GM18517 (cell line): ENCODE data around the gene ANXA9.
A peak's percentile ranks its signal among the peaks of the same experiment; 100 is the strongest.

ENCODE experiments used
- ATAC-seq: cut with Tn5 transposase; IDR thresholded peaks from one replicate; pipeline ENCODE4 v1.9.1; 2021; ENCODE audit warnings: mild to moderate bottlenecking, moderate library complexity; ENCODE audit not compliant: unreplicated experiment

Gene ANXA9

GRCh38 chr1:150974580-150975478 is 7.3 kb upstream of the ANXA9 start, which contains the start of gene CERS2:
CERS2 (minus strand) TSS chr1:150974835; CDS start chr1:150969090, 5,745 bp downstream.
- ATAC-seq: peak; percentile 41

DNA sequence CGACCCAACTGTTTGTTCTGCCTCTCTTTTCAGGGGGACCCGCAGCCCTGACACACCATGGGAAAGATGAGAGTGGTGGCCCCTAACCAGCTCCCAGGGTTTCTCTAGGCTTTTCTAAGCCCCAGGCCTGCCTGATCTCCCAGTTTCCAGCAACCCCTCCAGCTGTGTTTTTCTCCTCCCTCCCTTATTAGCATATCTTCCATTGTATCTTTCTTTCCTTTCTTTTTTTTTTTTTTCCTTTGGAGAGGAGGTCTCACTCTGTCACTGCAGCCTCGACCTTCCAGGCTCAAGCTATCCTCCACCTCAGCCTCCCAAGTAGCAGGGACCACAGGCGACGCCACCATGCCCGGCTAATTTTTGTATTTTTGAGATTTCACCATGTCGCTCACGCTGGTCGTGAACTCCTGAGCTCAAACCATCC is 5.7 kb upstream of the ANXA9 start:
- no peak for ATAC-seq

GRCh38 chr1:150976879-150977694 is 5.0 kb upstream of the ANXA9 start:
- ATAC-seq: no peak

GRCh38 chr1:150979092-150980056 is 2.7 kb upstream of the ANXA9 start:
- peak; percentile 57 for ATAC-seq

- no peak for ATAC-seq
These were observed 801 bp upstream of the ANXA9 start for GRCh38 chr1:150981177-150981804.

DNA sequence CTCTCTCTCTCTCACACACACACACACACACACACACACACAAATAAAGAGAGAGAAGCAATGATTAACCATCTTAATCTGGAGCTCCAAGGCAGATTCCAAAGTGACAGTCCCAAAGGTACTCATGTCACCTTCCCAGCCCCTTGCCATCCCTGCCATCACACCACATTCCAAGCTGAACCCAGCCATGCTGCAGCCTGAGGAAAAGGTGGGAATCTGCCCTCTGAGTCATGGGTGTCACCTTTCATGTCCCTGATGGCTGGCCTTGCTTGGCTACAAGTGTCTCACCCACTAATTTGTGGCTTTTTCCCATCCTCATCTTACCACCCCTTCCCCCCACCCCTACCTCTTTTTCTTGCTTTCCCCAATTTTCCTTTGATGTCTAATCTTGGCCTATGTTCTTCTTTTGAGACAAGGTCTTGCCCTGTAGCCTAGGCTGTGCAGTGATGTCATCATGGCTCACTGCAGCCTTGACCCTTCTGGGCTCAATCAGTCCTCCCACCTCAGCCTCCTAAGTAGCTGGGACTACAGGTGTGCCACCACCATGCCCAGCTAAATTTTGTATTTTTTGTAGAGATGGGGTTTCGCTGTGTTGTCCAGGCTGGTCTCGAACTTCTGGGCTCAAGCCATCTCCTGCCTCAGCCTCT is 3.2 kb downstream of the ANXA9 start:
- no peak for ATAC-seq

DNA sequence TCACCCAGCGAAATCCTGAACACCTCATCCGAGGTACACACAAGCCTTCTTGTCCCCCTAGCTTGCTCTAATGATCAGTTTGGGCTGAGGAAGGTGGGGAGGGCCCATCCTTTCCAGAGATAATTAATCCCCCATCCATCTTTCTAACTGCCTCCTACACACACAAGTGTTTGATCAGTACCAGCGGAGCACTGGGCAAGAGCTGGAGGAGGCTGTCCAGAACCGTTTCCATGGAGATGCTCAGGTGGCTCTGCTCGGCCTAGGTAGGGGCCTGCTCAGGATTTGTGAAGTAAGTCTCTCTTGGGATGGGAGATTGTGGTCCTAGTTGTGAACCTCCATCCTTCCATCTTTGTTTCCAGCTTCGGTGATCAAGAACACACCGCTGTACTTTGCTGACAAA is 5.8 kb downstream of the ANXA9 start:
- ATAC-seq: no peak

DNA sequence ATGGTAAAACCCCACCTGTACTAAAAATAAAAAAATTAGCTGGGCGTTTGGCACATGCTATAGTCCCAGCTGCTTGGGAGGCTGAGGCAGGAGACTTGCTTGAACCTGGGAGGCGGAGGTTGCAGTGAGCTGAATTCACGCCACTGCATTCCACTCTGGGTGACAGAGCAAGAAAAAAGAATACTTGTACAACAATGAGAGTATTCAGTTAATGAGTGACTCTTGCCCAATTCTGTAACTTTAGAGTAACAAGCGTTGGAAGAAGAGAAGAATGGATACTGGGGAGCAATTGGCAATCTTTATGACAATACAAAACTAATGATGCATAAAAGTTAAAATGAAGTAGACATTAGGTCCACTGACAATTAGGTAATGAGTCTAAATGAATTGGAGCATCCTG is 10.5 kb downstream of the ANXA9 start:
- ATAC-seq: no peak

DNA sequence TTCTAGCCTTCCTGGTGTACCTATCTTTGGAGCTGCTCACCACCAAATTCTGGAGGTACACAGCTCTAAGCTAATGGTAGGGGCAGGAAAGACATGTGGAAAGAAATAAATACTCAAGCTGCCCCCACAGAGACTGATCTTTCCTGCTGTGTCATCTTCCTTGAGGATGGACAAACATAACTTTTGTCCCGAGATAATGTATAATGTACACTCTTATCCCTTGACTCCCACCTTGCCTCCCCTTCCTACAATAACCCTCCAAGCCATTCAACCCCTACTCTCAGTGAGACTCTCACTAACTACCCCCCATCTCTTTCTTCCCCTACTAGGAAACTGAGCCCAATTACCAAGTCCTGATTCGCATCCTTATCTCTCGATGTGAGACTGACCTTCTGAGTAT is 12.2 kb downstream of the ANXA9 start:
- ATAC-seq: no peak

DNA sequence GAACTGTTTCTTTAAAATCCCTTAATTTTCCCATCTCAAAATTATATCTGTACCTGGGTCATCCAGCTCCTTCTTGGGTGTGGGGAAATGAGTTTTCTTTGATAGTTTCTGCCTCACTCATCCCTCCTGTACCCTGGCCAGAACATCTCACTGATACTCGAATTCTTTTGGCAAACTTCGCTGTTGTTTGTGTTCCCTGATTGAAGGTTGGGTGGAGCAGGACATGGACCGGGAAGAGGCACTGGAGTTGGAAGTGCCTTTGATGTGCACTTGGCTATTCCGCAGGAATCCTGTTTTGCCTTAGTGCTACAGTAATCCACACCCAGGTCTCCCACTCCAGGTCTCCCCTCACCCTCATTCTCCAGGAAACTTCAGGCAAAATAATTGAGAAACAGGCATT is 13.4 kb downstream of the ANXA9 start:
- no peak for ATAC-seq

DNA sequence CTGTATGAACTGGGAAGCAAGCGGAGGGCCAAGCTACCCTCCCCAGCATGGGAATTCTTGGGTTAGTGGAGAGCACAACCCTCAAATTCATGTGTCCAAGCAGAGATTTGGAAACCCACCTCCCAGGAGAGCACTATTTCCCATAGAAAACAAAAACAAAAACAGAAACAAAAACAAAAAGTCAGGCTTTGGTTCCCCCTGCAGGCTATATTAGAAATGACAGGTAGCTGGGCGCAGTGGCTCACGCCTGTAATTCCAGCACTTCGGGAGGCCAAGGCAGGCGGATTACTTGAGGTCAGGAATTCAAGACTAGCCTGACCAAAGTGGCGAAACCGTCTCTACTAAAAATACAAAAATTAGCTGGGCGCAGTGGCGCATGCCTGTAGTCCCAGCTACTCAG is 13.8 kb downstream of the ANXA9 start:
- no peak for ATAC-seq

DNA sequence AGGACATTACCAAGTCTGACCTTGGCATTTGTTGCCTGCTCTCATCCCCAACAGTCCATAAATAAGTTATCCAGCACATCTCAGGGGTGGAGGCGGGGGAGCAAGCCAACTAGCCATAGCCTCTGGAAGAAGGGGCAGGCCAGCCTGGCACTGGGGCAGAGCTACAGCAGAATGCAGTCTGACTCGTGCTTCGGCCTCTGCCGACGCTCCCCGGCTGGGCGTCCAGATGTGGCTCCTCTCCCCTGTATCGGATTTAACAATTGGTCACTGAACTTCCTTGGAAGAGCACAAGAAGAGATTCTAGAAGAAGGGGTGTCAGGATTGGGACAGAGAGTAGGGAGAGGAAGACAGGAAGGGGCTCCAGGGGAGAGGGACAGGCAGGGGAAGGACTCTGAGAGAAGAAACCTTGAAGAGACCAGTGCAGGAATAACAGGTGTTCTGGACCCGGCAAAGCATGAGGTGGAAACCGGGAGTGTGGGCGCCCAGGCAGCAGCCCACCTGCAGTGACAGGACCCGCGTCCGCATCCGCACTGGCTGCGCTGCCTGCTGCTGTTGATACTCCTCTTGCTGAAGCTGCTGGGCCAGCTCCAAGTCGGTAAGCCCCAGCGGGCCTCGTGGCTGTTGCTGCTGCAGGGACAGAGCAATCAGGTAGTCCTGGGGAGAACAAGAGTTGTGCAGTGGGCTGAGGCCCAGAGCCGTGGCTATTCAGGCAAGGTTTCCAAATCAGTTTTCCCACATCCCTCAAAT is 15.2 kb downstream of the ANXA9 start:
- ATAC-seq: no peak

GRCh38 chr1:150997949-150998348 is 15.9 kb downstream of the ANXA9 start:
- no peak for ATAC-seq

GRCh38 chr1:150999051-150999674 is 17.1 kb downstream of the ANXA9 start:
- ATAC-seq: no peak

DNA sequence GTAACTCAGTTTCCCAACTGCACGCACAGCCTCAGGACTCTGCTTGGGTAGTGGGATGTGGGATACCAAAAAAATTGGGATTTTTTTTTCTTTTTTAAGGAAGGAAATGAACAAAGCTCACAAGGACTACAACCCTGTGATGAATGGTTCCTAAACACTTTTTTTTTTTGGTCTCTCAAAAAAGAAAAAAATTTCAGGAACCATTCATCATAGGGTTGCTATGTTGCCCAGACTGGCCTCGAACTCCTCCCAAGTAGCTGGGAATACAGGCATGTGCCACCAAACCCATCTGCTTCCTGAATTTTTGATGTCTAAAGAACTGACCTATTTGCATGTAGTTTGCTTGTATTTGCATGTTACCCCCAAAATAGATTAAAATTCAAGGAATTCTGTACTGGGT is 17.8 kb downstream of the ANXA9 start:
- ATAC-seq: no peak

GRCh38 chr1:151000408-151000807 is 18.3 kb downstream of the ANXA9 start:
- no peak for ATAC-seq

GRCh38 chr1:151001602-151002001 is 19.5 kb downstream of the ANXA9 start:
- no peak for ATAC-seq

- no peak for ATAC-seq
These were observed 20.0 kb downstream of the ANXA9 start for GRCh38 chr1:151002051-151002450.

DNA sequence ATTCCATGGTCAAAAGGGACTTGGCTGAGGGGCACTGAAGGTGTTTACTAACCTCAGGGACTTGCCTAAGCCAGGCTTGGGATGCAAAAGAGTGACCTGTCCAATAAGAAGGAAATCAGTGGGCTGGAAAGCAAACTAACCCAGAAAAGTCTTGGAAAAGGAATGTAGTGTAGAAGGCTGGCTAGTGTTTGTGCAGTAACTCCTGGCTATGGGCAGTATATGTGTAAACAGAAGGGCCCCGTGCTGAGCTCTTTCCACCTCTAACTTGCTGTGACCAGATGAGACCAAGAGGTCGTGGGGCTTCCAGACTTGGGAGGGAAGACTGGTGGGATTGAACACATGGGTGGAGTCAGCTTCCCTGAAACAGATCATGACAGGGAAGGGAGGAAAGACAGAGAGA is 20.5 kb downstream of the ANXA9 start:
- ATAC-seq: no peak
